Gastrocnemius medialis (tissue), 4 donors: Measurements from ENCODE around the gene SEMA3A.

Experiments
- POLR2A ChIP-seq, 2 donors: fragments of 450-650 bp; IDR thresholded peaks; one replicate each; pipeline ENCODE4 v1.6.1; 2017; ENCODE audit warnings: antibody characterized with exemption in 2 of 2, mild to moderate bottlenecking in 2 of 2, moderate library complexity in 2 of 2
- TF ChIP-seq, protein P1 (sequence below), 5 experiments: fragments of 450-650 bp in 3 of 5; fragments of 200-600 bp in 2 of 5; sonication (generic) in 2 of 5; IDR thresholded peaks in 4 of 5; conservative IDR thresholded peaks in 1 of 5; 1 replicate in 4 of 5; 2 replicates in 1 of 5; pipeline ENCODE4 v1.5.1; 2016 to 2019; ENCODE audit warnings: antibody characterized with exemption in 5 of 5, mild to moderate bottlenecking in 3 of 5, moderate library complexity in 3 of 5

DNA sequence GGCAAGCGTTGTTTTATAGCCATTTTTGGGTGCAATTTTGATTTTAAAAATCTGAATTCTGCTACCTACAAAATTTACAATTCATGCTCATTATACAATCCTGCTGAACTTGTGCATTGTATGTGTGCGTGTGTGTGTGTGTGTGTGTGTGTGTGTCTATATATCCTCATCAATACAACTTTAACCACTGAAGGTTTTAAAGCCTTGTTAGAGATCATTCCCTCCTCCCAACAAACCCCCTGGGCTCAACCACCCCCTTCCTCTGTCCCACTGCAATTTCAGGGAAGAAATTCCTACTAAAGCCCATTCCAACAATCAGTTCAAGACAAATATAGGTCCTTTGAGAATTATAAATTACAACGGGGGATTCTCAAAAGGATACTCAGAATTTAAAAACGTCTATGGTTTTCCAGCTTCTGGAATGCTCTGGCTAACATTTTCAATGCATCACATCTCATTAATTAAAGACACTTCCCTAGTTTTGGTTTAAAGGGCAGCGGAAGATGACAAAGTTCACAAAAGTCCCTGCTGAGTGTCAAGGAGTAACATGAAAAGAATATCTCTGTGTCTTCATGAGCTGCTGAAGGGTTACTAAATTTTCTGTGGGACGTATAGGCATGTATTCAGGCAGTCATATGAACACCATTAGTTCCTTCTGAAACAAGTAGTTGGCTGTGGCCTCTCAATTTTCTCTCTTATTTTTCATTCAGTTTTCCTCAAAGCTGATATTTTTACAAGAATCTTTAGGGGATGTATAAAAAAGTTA lies 889 bp upstream of the SEMA3A start:
- TF ChIP-seq, protein P1, sequence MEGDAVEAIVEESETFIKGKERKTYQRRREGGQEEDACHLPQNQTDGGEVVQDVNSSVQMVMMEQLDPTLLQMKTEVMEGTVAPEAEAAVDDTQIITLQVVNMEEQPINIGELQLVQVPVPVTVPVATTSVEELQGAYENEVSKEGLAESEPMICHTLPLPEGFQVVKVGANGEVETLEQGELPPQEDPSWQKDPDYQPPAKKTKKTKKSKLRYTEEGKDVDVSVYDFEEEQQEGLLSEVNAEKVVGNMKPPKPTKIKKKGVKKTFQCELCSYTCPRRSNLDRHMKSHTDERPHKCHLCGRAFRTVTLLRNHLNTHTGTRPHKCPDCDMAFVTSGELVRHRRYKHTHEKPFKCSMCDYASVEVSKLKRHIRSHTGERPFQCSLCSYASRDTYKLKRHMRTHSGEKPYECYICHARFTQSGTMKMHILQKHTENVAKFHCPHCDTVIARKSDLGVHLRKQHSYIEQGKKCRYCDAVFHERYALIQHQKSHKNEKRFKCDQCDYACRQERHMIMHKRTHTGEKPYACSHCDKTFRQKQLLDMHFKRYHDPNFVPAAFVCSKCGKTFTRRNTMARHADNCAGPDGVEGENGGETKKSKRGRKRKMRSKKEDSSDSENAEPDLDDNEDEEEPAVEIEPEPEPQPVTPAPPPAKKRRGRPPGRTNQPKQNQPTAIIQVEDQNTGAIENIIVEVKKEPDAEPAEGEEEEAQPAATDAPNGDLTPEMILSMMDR (IDR thresholded peaks at IDR 0.05 in 4 of 5, conservative IDR thresholded peaks at IDR 0.05 in 1 of 5) = no peak
- no peak for TF ChIP-seq POLR2A (IDR thresholded peaks at IDR 0.05)
